Astrocyte (in vitro differentiated cells and primary cell): ENCODE results near the gene CACHD1. TPM values are rescaled to one million over a fixed set of nuclear protein-coding genes. Genes with fewer than 3 reads are reported as not detected.

ENCODE experiments used
- DNase-seq: peaks from one replicate; pipeline ENCODE4 v3.0.0-alpha.2; 2010; ENCODE audit warnings: low read depth
- FAIRE-seq: peaks from 2 replicates; lab custom pipeline; 2011; peaks lifted over from hg19 to GRCh38; lab: Jason Lieb, UNC
- H2AFZ ChIP-seq: 2 replicates; pipeline ENCODE4 v1.6.0; 2012; ENCODE audit warnings: low read depth, low read length, inconsistent platforms
- H3K27ac ChIP-seq: 2 replicates; pipeline ENCODE4 v1.5.1; 2011; ENCODE audit warnings: low read depth, low read length, inconsistent platforms
- H3K27me3 ChIP-seq: 2 replicates; pipeline ENCODE4 v1.6.0; 2011; ENCODE audit warnings: low read length, inconsistent platforms; ENCODE audit not compliant: insufficient read depth
- H3K36me3 ChIP-seq: 2 replicates; pipeline ENCODE4 v1.5.1; 2011; ENCODE audit warnings: low read length, inconsistent platforms; ENCODE audit not compliant: insufficient read depth
- H3K4me1 ChIP-seq: 2 replicates; pipeline ENCODE4 v1.5.1; 2011; ENCODE audit warnings: low read length, inconsistent platforms; ENCODE audit not compliant: insufficient read depth
- H3K4me2 ChIP-seq: 2 replicates; pipeline ENCODE4 v1.6.0; 2012; ENCODE audit warnings: low read length, inconsistent platforms
- H3K4me3 ChIP-seq: 2 replicates; pipeline ENCODE4 v1.5.1; 2011; ENCODE audit warnings: low read depth, mild to moderate bottlenecking, low read length, inconsistent platforms; ENCODE audit not compliant: insufficient read depth
- H3K79me2 ChIP-seq: 2 replicates; pipeline ENCODE4 v1.6.0; 2012; ENCODE audit warnings: mild to moderate bottlenecking, low read length, inconsistent platforms; ENCODE audit not compliant: insufficient read depth
- H3K9ac ChIP-seq: 2 replicates; pipeline ENCODE4 v1.6.0; 2012; ENCODE audit warnings: mild to moderate bottlenecking, low read length, inconsistent platforms
- H3K9me3 ChIP-seq: 2 replicates; pipeline ENCODE4 v1.5.1; 2012; ENCODE audit warnings: low read depth, mild to moderate bottlenecking, low read length, inconsistent platforms; ENCODE audit not compliant: insufficient read depth
- H4K20me1 ChIP-seq: 2 replicates; pipeline ENCODE4 v1.6.0; 2012; ENCODE audit warnings: low read length, inconsistent platforms; ENCODE audit not compliant: insufficient read depth
- H3K27ac Mint-ChIP-seq: one replicate; pipeline ENCODE4 v1.8.0; 2021; ENCODE audit warnings: mild to moderate bottlenecking, mixed read lengths; ENCODE audit not compliant: unreplicated experiment
- H3K27me3 Mint-ChIP-seq: one replicate; pipeline ENCODE4 v1.8.0; 2021; ENCODE audit warnings: low read depth, mixed read lengths; ENCODE audit not compliant: unreplicated experiment
- H3K36me3 Mint-ChIP-seq: one replicate; pipeline ENCODE4 v1.8.0; 2021; ENCODE audit warnings: low read depth, mixed read lengths; ENCODE audit not compliant: unreplicated experiment
- H3K4me1 Mint-ChIP-seq: one replicate; pipeline ENCODE4 v1.8.0; 2021; ENCODE audit warnings: low read depth, mixed read lengths; ENCODE audit not compliant: unreplicated experiment
- H3K4me3 Mint-ChIP-seq: one replicate; pipeline ENCODE4 v1.8.0; 2021; ENCODE audit warnings: mild to moderate bottlenecking, moderate library complexity, mixed read lengths; ENCODE audit not compliant: unreplicated experiment
- H3K9me3 Mint-ChIP-seq: one replicate; pipeline ENCODE4 v1.8.0; 2021; ENCODE audit warnings: mild to moderate bottlenecking, mixed read lengths; ENCODE audit not compliant: unreplicated experiment
- CTCF ChIP-seq: IDR thresholded peaks from 2 replicates; pipeline ENCODE4 v1.5.1; 2011; ENCODE audit warnings: low read depth, mild to moderate bottlenecking, inconsistent platforms, low read length, moderate library complexity; ENCODE audit not compliant: insufficient read depth
- EZH2 ChIP-seq: IDR thresholded peaks from 2 replicates; pipeline ENCODE4 v1.6.1; 2012; ENCODE audit warnings: mild to moderate bottlenecking, low read length, inconsistent platforms; ENCODE audit not compliant: insufficient read depth
- total RNA-seq: library from RNA; stranded (reverse); gene quantifications from 2 replicates; pipeline ENCODE4 v1.2.1, GENCODE V29; 2021

CACHD1 gene
- total RNA-seq, 1 donor from 2014 or later = 21.2 TPM

GRCh38 chr1:64513545-64513944 lies 43.6 kb downstream of the CACHD1 start:
- Histone ChIP-seq H3K36me3 (no peaks in the 10 kb centered on the region), H4K20me1 (no peaks in the 10 kb centered on the region), H3K27me3 (no peaks in the 10 kb centered on the region), H3K79me2 (peaks cover 13% of the 10 kb centered on the region), H3K9ac (peak overlapping the region; percentile 66), H3K9me3 (no peaks in the 10 kb centered on the region), H2AFZ (no peak overlapping the region), H3K4me1 (peaks cover 40% of the 10 kb centered on the region), H3K27ac (peak overlapping the region; percentile 79), H3K4me2 (peak overlapping the region; percentile 82), H3K4me3 (no peak overlapping the region)
- TF ChIP-seq EZH2 (no peak), CTCF (no peak)
- no peaks in the 10 kb centered on the region for H3K36me3 Mint-ChIP-seq
- H3K27ac Mint-ChIP-seq = peak overlapping the region; percentile 96
- no peaks in the 10 kb centered on the region for H3K9me3 Mint-ChIP-seq
- no peak for FAIRE-seq
- H3K27me3 Mint-ChIP-seq = no peaks in the 10 kb centered on the region
- H3K4me1 Mint-ChIP-seq = peaks cover 54% of the 10 kb centered on the region
- DNase-seq = no peak
- H3K4me3 Mint-ChIP-seq = peak overlapping the region; percentile 52

- DNase-seq = peak; percentile 92
- Mint-ChIP-seq H3K4me3 (peak overlapping the region; percentile 52), H3K4me1 (peaks cover 56% of the 10 kb centered on the region), H3K36me3 (no peaks in the 10 kb centered on the region), H3K27ac (peak overlapping the region; percentile 96), H3K27me3 (no peaks in the 10 kb centered on the region), H3K9me3 (no peaks in the 10 kb centered on the region)
- TF ChIP-seq EZH2 = no peak
- no peak for TF ChIP-seq CTCF
- peaks cover 43% of the 10 kb centered on the region for H3K4me1 ChIP-seq
- no peaks in the 10 kb centered on the region for H4K20me1 ChIP-seq
- peak overlapping the region; percentile 12 for H2AFZ ChIP-seq
- peak overlapping the region; percentile 82 for H3K4me2 ChIP-seq
- peak; percentile 60 for FAIRE-seq
- peak overlapping the region; percentile 66 for H3K9ac ChIP-seq
- peak overlapping the region; percentile 15 for H3K4me3 ChIP-seq
- H3K9me3 ChIP-seq = no peaks in the 10 kb centered on the region
- H3K79me2 ChIP-seq = peaks cover 13% of the 10 kb centered on the region
- H3K36me3 ChIP-seq = no peaks in the 10 kb centered on the region
- peak overlapping the region; percentile 79 for H3K27ac ChIP-seq
- no peaks in the 10 kb centered on the region for H3K27me3 ChIP-seq
Observed at GRCh38 chr1:64514197-64514765, 44.4 kb downstream of the CACHD1 start.

GRCh38 chr1:64515427-64515826 lies 45.5 kb downstream of the CACHD1 start:
- Histone ChIP-seq H3K36me3 (no peaks in the 10 kb centered on the region), H3K9ac (no peak overlapping the region), H3K9me3 (no peaks in the 10 kb centered on the region), H3K27me3 (no peaks in the 10 kb centered on the region), H3K4me3 (no peak overlapping the region), H2AFZ (no peak overlapping the region), H3K4me2 (no peak overlapping the region), H3K4me1 (peaks cover 50% of the 10 kb centered on the region), H3K27ac (no peak overlapping the region), H3K79me2 (peaks cover 8% of the 10 kb centered on the region), H4K20me1 (no peaks in the 10 kb centered on the region)
- no peaks in the 10 kb centered on the region for H3K36me3 Mint-ChIP-seq
- H3K4me3 Mint-ChIP-seq = peak overlapping the region; percentile 65
- DNase-seq = peak; percentile 61
- H3K27me3 Mint-ChIP-seq = no peaks in the 10 kb centered on the region
- TF ChIP-seq EZH2 = no peak
- TF ChIP-seq CTCF = no peak
- no peak for FAIRE-seq
- peak overlapping the region; percentile 23 for H3K27ac Mint-ChIP-seq
- H3K9me3 Mint-ChIP-seq = no peaks in the 10 kb centered on the region
- H3K4me1 Mint-ChIP-seq = peaks cover 64% of the 10 kb centered on the region
